GM12891 (cell line): ENCODE measurements around the gene ARL10.

ENCODE experiments used
- POLR2A ChIP-seq: IDR thresholded peaks from 2 replicates; pipeline ENCODE4 v1.6.1; 2011; ENCODE audit warnings: low read depth, low read length, control low read depth
- POLR2AphosphoS5 ChIP-seq: IDR thresholded peaks from 2 replicates; pipeline ENCODE4 v1.6.1; 2011; ENCODE audit warnings: low read depth, low read length, control low read depth
- POU2F2 ChIP-seq: IDR thresholded peaks from 2 replicates; pipeline ENCODE4 v1.6.1; 2011; ENCODE audit warnings: low read depth, mild to moderate bottlenecking, control low read depth, low read length, moderate library complexity

- TF ChIP-seq POLR2A, result no peak
- no peak for TF ChIP-seq POU2F2
- TF ChIP-seq POLR2AphosphoS5, result no peak
Observed at GRCh38 chr5:176405656-176406435, 40.6 kb downstream of the ARL10 start.
